H1 (cell line): ENCODE data around the gene QPCT. TPM values are rescaled to one million over a fixed set of nuclear protein-coding genes. Genes with fewer than 3 reads are reported as not detected.

ENCODE experiments used
- CTCF ChIA-PET: fragments of 300-600 bp; sonication (Branson Sonifier 250); formaldehyde crosslinking; loops from one replicate; lab custom pipeline; 2021; ENCODE audit not compliant: partially characterized antibody; lab: Charles Lee
- POLR2A ChIA-PET: fragments of 300-600 bp; sonication (Branson Sonifier 250); formaldehyde crosslinking; loops from one replicate; lab custom pipeline; 2021; ENCODE audit warnings: inconsistent platforms; ENCODE audit not compliant: partially characterized antibody; lab: Charles Lee
- DNase-seq, 2 experiments: peaks; one replicate each; pipeline versions ENCODE4 v3.0.0 to v3.0.0-alpha.2; 2010 to 2022; ENCODE audit warnings: low spot score in 2 of 2, low read depth in 1 of 2, mixed read lengths in 1 of 2
- FAIRE-seq: peaks from 2 replicates; lab custom pipeline; 2011; peaks lifted over from hg19 to GRCh38; lab: Jason Lieb, UNC
- H2AFZ ChIP-seq: 2 replicates; pipeline ENCODE4 v1.8.1; 2012; ENCODE audit warnings: low read length, inconsistent platforms
- H2AK5ac ChIP-seq: 2 replicates; pipeline ENCODE4 v1.6.1; 2013; ENCODE audit warnings: low read depth, low read length
- H2BK120ac ChIP-seq: replicated peaks from 2 replicates; pipeline ENCODE3; 2013; ENCODE audit warnings: low read depth, low read length, inconsistent platforms
- H2BK12ac ChIP-seq: 2 replicates; pipeline ENCODE4 v1.6.1; 2013; ENCODE audit warnings: low read depth, low read length
- H2BK15ac ChIP-seq: 2 replicates; pipeline ENCODE4 v1.6.1; 2013; ENCODE audit warnings: low read length
- H2BK20ac ChIP-seq: 2 replicates; pipeline ENCODE4 v1.6.1; 2013; ENCODE audit warnings: low read length
- H2BK5ac ChIP-seq: 2 replicates; pipeline ENCODE4 v1.6.1; 2013; ENCODE audit warnings: low read depth, low read length
- H3K14ac ChIP-seq: 2 replicates; pipeline ENCODE4 v1.6.1; 2013; ENCODE audit warnings: inconsistent platforms; ENCODE audit not compliant: insufficient read length
- H3K18ac ChIP-seq: 2 replicates; pipeline ENCODE4 v1.6.1; 2013; ENCODE audit warnings: low read length; ENCODE audit errors: extremely low read depth
- H3K23ac ChIP-seq: 2 replicates; pipeline ENCODE4 v1.6.1; 2013; ENCODE audit warnings: inconsistent platforms; ENCODE audit not compliant: insufficient read length
- H3K23me2 ChIP-seq: 2 replicates; pipeline ENCODE4 v1.6.1; 2013; ENCODE audit warnings: low read depth, low read length
- H3K27ac ChIP-seq: 2 replicates; pipeline ENCODE4 v1.6.1; 2011; ENCODE audit warnings: low read depth, low read length, inconsistent platforms
- H3K27me3 ChIP-seq, 4 experiments: replicated peaks in 1 of 4; 1 replicate in 1 of 4; 2 replicates in 3 of 4; pipeline versions ENCODE4 v1.6.1 to v1.8.1; 2011 to 2013; ENCODE audit warnings: low read length in 3 of 4, mild to moderate bottlenecking in 3 of 4, inconsistent platforms in 2 of 4, mixed read lengths in 2 of 4, moderate library complexity in 1 of 4; ENCODE audit not compliant: control insufficient read depth in 3 of 4, insufficient read depth in 3 of 4; ENCODE audit errors: extremely low read depth in 1 of 4
- H3K36me3 ChIP-seq, 4 experiments: 2 replicates each; pipeline versions ENCODE4 v1.6.1 to v1.8.1; 2011 to 2013; ENCODE audit warnings: mild to moderate bottlenecking in 4 of 4, low read length in 3 of 4, moderate library complexity in 2 of 4, control low read depth in 1 of 4, inconsistent platforms in 1 of 4; ENCODE audit not compliant: insufficient read depth in 4 of 4, control insufficient read depth in 2 of 4
- H3K4ac ChIP-seq: replicated peaks from 2 replicates; pipeline ENCODE3; 2013; ENCODE audit warnings: low read length, low read depth, mixed read lengths, inconsistent platforms; ENCODE audit not compliant: insufficient read length
- H3K4me1 ChIP-seq, 4 experiments: replicated peaks in 1 of 4; 1 replicate in 1 of 4; 2 replicates in 3 of 4; pipeline versions ENCODE4 v1.6.1 to v1.8.1; 2011 to 2013; ENCODE audit warnings: low read length in 3 of 4, inconsistent platforms in 2 of 4, mixed read lengths in 1 of 4; ENCODE audit not compliant: insufficient read depth in 4 of 4, control insufficient read depth in 3 of 4
- H3K4me2 ChIP-seq, 2 experiments: 2 replicates each; pipeline versions ENCODE4 v1.6.1 to v1.8.1; 2011 to 2013; ENCODE audit warnings: low read depth in 2 of 2, low read length in 2 of 2, control low read depth in 1 of 2, inconsistent platforms in 1 of 2, mild to moderate bottlenecking in 1 of 2; ENCODE audit not compliant: insufficient read depth in 1 of 2
- H3K4me3 ChIP-seq, 4 experiments: fragments of 200-600, 300-600 bp in 1 of 4; sonication (generic), shearing (Covaris generic), sonication (Bioruptor Twin) in 1 of 4; 2 replicates each; pipeline versions ENCODE4 v1.5.1 to v1.8.1; 2011 to 2016; ENCODE audit warnings: low read length in 4 of 4, low read depth in 3 of 4, control low read depth in 2 of 4, inconsistent platforms in 2 of 4, mild to moderate bottlenecking in 2 of 4, mixed read lengths in 1 of 4, moderate library complexity in 1 of 4; ENCODE audit not compliant: insufficient read depth in 2 of 4; ENCODE audit errors: extremely low read depth in 1 of 4
- H3K56ac ChIP-seq: replicated peaks from 2 replicates; pipeline ENCODE3; 2013; ENCODE audit warnings: low read depth, mild to moderate bottlenecking, mixed read lengths, low read length, inconsistent platforms; ENCODE audit not compliant: insufficient read length
- H3K79me1 ChIP-seq: 2 replicates; pipeline ENCODE4 v1.6.1; 2013; ENCODE audit warnings: low read depth, low read length, control low read depth
- H3K79me2 ChIP-seq, 2 experiments: 2 replicates each; pipeline versions ENCODE4 v1.6.1 to v1.8.1; 2012 to 2013; ENCODE audit warnings: low read length in 2 of 2, mild to moderate bottlenecking in 2 of 2, inconsistent platforms in 1 of 2; ENCODE audit not compliant: insufficient read depth in 2 of 2, control insufficient read depth in 1 of 2
- H3K9ac ChIP-seq, 4 experiments: replicated peaks in 1 of 4; 1 replicate in 1 of 4; 2 replicates in 3 of 4; pipeline versions ENCODE4 v1.6.1 to v1.8.1; 2011 to 2013; ENCODE audit warnings: low read depth in 3 of 4, low read length in 3 of 4, control low read depth in 2 of 4, mild to moderate bottlenecking in 2 of 4, moderate library complexity in 2 of 4, inconsistent platforms in 1 of 4; ENCODE audit errors: extremely low read depth in 1 of 4
- H3K9me3 ChIP-seq, 2 experiments: 2 replicates each; pipeline versions ENCODE4 v1.6.1 to v1.8.1; 2012 to 2013; ENCODE audit warnings: mild to moderate bottlenecking in 2 of 2, moderate library complexity in 2 of 2, control low read depth in 1 of 2, inconsistent platforms in 1 of 2, low read depth in 1 of 2, low read length in 1 of 2, mixed read lengths in 1 of 2; ENCODE audit not compliant: insufficient read depth in 2 of 2
- H4K20me1 ChIP-seq, 2 experiments: replicated peaks in 1 of 2; 2 replicates each; pipeline versions ENCODE3 to v1.8.1; 2011 to 2013; ENCODE audit warnings: inconsistent platforms in 2 of 2, low read length in 2 of 2, mild to moderate bottlenecking in 1 of 2; ENCODE audit not compliant: insufficient read depth in 2 of 2, control insufficient read depth in 1 of 2
- H4K5ac ChIP-seq: 2 replicates; pipeline ENCODE4 v1.6.1; 2013; ENCODE audit warnings: low read length, low read depth, mixed read lengths, inconsistent platforms; ENCODE audit not compliant: insufficient read length
- H4K8ac ChIP-seq: 2 replicates; pipeline ENCODE4 v1.8.0; 2013; ENCODE audit warnings: mild to moderate bottlenecking, moderate library complexity, low read length, inconsistent platforms; ENCODE audit not compliant: insufficient read depth; ENCODE audit errors: extremely low read depth
- H4K91ac ChIP-seq: replicated peaks from 2 replicates; pipeline ENCODE3; 2013; ENCODE audit warnings: low read length, mixed read lengths, inconsistent platforms; ENCODE audit not compliant: insufficient read length
- PHF8 ChIP-seq: fragments of 200-600 bp; sonication (generic); conservative IDR thresholded peaks from 2 replicates; pipeline ENCODE4 v1.7.1; 2012; ENCODE audit warnings: low read depth, mild to moderate bottlenecking, inconsistent platforms, low read length, moderate library complexity
- WGBS, 2 experiments: shearing (Covaris generic) in 1 of 2; methylation state at CpG; one replicate each; pipeline versions ENCODE4 v1.1.6 to v1.1.7; 2013 to 2015; ENCODE audit warnings: low lambda C conversion rate in 2 of 2, mixed read lengths in 2 of 2, inconsistent platforms in 1 of 2, low coverage in 1 of 2, missing lambda C conversion rate in 1 of 2; ENCODE audit not compliant: insufficient replicate concordance in 2 of 2, insufficient coverage in 1 of 2, insufficient read length in 1 of 2; ENCODE audit errors: extremely low coverage in 1 of 2, missing lambda C conversion rate in 1 of 2; 5-methylcytosine and 5-hydroxymethylcytosine counted together
- polyA plus RNA-seq, 7 experiments: library from polyadenylated mRNA; depleted of rRNA in 3 of 7; stranded (reverse) in 5 of 7; unstranded in 2 of 7; fragments of >200 nt in 5 of 7; fragments of 200-250 nt in 2 of 7; gene quantifications; 1 replicate in 5 of 7; 2 replicates in 1 of 7; 4 replicates in 1 of 7; pipeline versions ENCODE4 v1.2.1 to v1.2.3, GENCODE V29; 2011 to 2013; ENCODE audit warnings: missing spikeins in 2 of 7, mixed read lengths in 2 of 7
- total RNA-seq: library from RNA; stranded (reverse); fragmentation: NEBNext Ultra II Directional; extraction: Animal tissue kit (Norgen Biotek cat#: 25700); gene quantifications from 2 replicates; pipeline ENCODE4 v1.2.1, GENCODE V29; 2021
- TF ChIP-seq, protein P1 (sequence below): IDR thresholded peaks from 2 replicates; pipeline ENCODE4 v1.6.1; 2012; ENCODE audit warnings: low read length, inconsistent platforms

The QPCT gene
- total and polyA plus RNA-seq, 2 of the 8 experiments (the other 6 are each of a cell fraction or from before 2014, with no cell fraction given), result 4.0 to 4.3 TPM

DNA sequence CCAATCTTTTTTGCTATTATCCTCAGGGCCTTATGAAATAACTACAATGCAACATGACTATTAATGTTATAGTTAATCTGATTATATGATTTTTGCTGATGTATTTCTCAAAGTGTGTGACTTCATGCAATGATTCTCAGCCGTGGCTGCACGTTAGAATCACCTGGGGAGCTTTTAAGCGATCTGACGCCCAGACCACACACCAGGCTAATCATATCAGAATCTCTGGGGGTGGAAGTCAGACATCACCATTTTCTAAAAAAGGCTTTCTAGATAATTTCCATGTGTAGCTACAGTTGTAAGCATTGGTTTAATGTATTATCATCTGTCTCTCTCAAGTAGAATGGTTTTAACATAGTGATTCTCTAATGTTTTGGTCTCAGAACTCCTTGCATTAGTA lies 5.5 kb upstream of the QPCT start:
- Histone ChIP-seq H3K9ac (no peak overlapping the region), H3K9me3 (no peaks in the 10 kb centered on the region), H3K18ac (no peak overlapping the region), H3K27ac (no peak overlapping the region), H4K5ac (no peak overlapping the region), H2AFZ (no peak overlapping the region), H4K8ac (no peak overlapping the region), H3K79me1 (no peaks in the 10 kb centered on the region), H4K20me1 (no peaks in the 10 kb centered on the region), H3K23ac (no peak overlapping the region), H2BK15ac (no peak overlapping the region), H2BK20ac (no peak overlapping the region), H2BK5ac (no peak overlapping the region), H3K14ac (no peak overlapping the region), H4K91ac (no peak overlapping the region), H3K23me2 (no peaks in the 10 kb centered on the region), H3K4me3 (no peak overlapping the region), H2BK120ac (no peak overlapping the region), H3K4me2 (no peak overlapping the region), H3K4ac (no peak overlapping the region), H2AK5ac (no peak overlapping the region), H3K79me2 (no peaks in the 10 kb centered on the region), H3K4me1 (peaks cover 0 to 4% (median 0%) of the 10 kb centered on the region in 4 experiments; a peak in 1 of 7 replicates), H3K36me3 (no peaks in the 10 kb centered on the region), H3K27me3 (0 out of 7 replicates have a peak, but pooled peaks cover 0 to under 1% (median 0%) of the 10 kb centered on the region in 4 experiments), H3K56ac (no peak overlapping the region), H2BK12ac (no peak overlapping the region)
- no peak for FAIRE-seq
- DNase-seq, result no peak
- CTCF ChIA-PET, result interaction anchor here (0.6 to 0.9 kb wide), 3 partner anchors 11 to 628 kb away, joined by 3 to 5 read pairs (median 4); no protein-coding TSS in a partner anchor
- POLR2A ChIA-PET, result no interaction called here
- WGBS, 2 experiments, result 84% methylated on average over 4 of the region's 4 CpGs; no CpG with 5 or more reads in 1 of the 2 experiments
- TF ChIP-seq PHF8, result no peak
- TF ChIP-seq, protein P1, sequence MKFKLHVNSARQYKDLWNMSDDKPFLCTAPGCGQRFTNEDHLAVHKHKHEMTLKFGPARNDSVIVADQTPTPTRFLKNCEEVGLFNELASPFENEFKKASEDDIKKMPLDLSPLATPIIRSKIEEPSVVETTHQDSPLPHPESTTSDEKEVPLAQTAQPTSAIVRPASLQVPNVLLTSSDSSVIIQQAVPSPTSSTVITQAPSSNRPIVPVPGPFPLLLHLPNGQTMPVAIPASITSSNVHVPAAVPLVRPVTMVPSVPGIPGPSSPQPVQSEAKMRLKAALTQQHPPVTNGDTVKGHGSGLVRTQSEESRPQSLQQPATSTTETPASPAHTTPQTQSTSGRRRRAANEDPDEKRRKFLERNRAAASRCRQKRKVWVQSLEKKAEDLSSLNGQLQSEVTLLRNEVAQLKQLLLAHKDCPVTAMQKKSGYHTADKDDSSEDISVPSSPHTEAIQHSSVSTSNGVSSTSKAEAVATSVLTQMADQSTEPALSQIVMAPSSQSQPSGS, result no peak
